Tibial nerve (tissue), 3 donors: Measurements from ENCODE around the gene ZYG11B.

Source experiments
- POLR2A ChIP-seq, 2 donors: fragments of 450-650 bp; IDR thresholded peaks; one replicate each; pipeline ENCODE4 v1.6.1; 2017; ENCODE audit warnings: antibody characterized with exemption in 2 of 2, mild to moderate bottlenecking in 2 of 2, moderate library complexity in 2 of 2
- TF ChIP-seq, protein P1 (sequence below), 5 experiments: fragments of 200-600 bp in 3 of 5; fragments of 450-650 bp in 2 of 5; sonication (generic) in 3 of 5; IDR thresholded peaks; one replicate each; pipeline ENCODE4 v1.5.1; 2016 to 2019; ENCODE audit warnings: antibody characterized with exemption in 5 of 5, mild to moderate bottlenecking in 3 of 5, moderate library complexity in 2 of 5

DNA sequence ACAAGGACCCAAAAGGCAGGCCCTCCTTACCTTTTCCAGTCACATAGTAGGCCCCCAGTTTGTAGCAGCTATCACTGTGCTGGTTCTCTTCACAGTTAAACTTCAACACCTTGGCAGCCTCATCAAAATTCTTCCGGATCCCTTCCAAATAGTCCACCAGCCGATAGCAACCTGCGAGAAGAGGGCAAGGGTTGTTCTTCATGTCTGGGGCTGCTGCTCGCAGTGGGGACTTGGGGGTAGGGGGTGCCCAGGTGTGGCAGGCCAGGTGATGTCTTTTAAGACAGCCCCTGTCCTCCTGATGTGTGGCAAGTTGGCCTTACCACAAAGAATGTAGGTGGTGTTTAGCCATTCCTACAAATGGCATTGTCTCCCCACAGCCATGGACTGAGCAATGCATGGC, 33.6 kb upstream of the ZYG11B start:
- TF ChIP-seq, protein P1, sequence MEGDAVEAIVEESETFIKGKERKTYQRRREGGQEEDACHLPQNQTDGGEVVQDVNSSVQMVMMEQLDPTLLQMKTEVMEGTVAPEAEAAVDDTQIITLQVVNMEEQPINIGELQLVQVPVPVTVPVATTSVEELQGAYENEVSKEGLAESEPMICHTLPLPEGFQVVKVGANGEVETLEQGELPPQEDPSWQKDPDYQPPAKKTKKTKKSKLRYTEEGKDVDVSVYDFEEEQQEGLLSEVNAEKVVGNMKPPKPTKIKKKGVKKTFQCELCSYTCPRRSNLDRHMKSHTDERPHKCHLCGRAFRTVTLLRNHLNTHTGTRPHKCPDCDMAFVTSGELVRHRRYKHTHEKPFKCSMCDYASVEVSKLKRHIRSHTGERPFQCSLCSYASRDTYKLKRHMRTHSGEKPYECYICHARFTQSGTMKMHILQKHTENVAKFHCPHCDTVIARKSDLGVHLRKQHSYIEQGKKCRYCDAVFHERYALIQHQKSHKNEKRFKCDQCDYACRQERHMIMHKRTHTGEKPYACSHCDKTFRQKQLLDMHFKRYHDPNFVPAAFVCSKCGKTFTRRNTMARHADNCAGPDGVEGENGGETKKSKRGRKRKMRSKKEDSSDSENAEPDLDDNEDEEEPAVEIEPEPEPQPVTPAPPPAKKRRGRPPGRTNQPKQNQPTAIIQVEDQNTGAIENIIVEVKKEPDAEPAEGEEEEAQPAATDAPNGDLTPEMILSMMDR (IDR thresholded peaks at IDR 0.05): no peak
- TF ChIP-seq POLR2A (IDR thresholded peaks at IDR 0.05): no peak
